GM23338 (cell line): ENCODE results near the gene MBD1. TPM values are rescaled to one million over a fixed set of nuclear protein-coding genes. Genes with fewer than 3 reads are reported as not detected.

ENCODE experiments used
- ATAC-seq: fragments of 200-7000 bp; cut with Tn5 transposase; 3 replicates; pipeline ENCODE4 v1.9.1; 2020
- DNase-seq: peaks from one replicate; pipeline ENCODE4 v3.0.0-alpha.2; 2015; ENCODE audit warnings: low spot score
- H2AFZ ChIP-seq: fragments of 200-600 bp; sonication (generic); 2 replicates; pipeline ENCODE4 v1.8.0; 2016; ENCODE audit warnings: antibody characterized with exemption, mild to moderate bottlenecking, moderate library complexity
- H3F3A ChIP-seq: fragments of 200-600 bp; sonication (generic); replicated peaks from 2 replicates; pipeline ENCODE4 v1.8.0; 2017; ENCODE audit warnings: antibody characterized with exemption, mixed run types, low read depth
- H3K27ac ChIP-seq: fragments of 200-600 bp; sonication (generic); 2 replicates; pipeline ENCODE4 v1.6.1; 2016; ENCODE audit warnings: low read depth
- H3K27me3 ChIP-seq: fragments of 200-600 bp; sonication (generic); 2 replicates; pipeline ENCODE4 v1.8.0; 2016; ENCODE audit warnings: mild to moderate bottlenecking, mixed run types, moderate library complexity; ENCODE audit not compliant: insufficient read depth
- H3K36me3 ChIP-seq: fragments of 200-600 bp; sonication (generic); 2 replicates; pipeline ENCODE4 v1.8.0; 2016; ENCODE audit warnings: mild to moderate bottlenecking; ENCODE audit not compliant: insufficient read depth
- H3K4me1 ChIP-seq: fragments of 200-600 bp; sonication (generic); 2 replicates; pipeline ENCODE4 v1.8.0; 2016; ENCODE audit warnings: mild to moderate bottlenecking, moderate library complexity; ENCODE audit not compliant: insufficient read depth
- H3K4me2 ChIP-seq: fragments of 200-600 bp; sonication (generic); 2 replicates; pipeline ENCODE4 v1.7.1; 2017; ENCODE audit warnings: mixed run types
- H3K4me3 ChIP-seq: fragments of 200-600 bp; sonication (generic); 2 replicates; pipeline ENCODE4 v1.6.1; 2016; ENCODE audit warnings: mixed run types
- H3K79me2 ChIP-seq: fragments of 200-600 bp; sonication (generic); replicated peaks from 2 replicates; pipeline ENCODE4 v1.8.0; 2017; ENCODE audit warnings: mild to moderate bottlenecking; ENCODE audit not compliant: insufficient read depth
- H3K9me2 ChIP-seq: fragments of 200-600 bp; sonication (generic); 2 replicates; pipeline ENCODE4 v1.8.0; 2017; ENCODE audit not compliant: insufficient read depth
- H4K20me1 ChIP-seq: fragments of 200-600 bp; sonication (generic); replicated peaks from 2 replicates; pipeline ENCODE4 v1.8.0; 2017; ENCODE audit warnings: mild to moderate bottlenecking; ENCODE audit not compliant: insufficient read depth
- H3K27ac Mint-ChIP-seq: 2 replicates; pipeline ENCODE4 v1.8.0; 2020; ENCODE audit warnings: inconsistent platforms, mild to moderate bottlenecking, moderate library complexity, mixed read lengths
- H3K27me3 Mint-ChIP-seq: 3 replicates; pipeline ENCODE4 v1.8.0; 2022; ENCODE audit warnings: low read depth, mild to moderate bottlenecking, moderate library complexity, mixed read lengths, inconsistent platforms; ENCODE audit not compliant: insufficient read depth, poor library complexity
- H3K36me3 Mint-ChIP-seq: 3 replicates; pipeline ENCODE4 v1.8.0; 2021; ENCODE audit warnings: low read depth, mild to moderate bottlenecking, inconsistent platforms, moderate library complexity, mixed read lengths
- H3K4me1 Mint-ChIP-seq: 3 replicates; pipeline ENCODE4 v1.8.0; 2020; ENCODE audit warnings: mild to moderate bottlenecking, inconsistent platforms, mixed read lengths
- H3K4me3 Mint-ChIP-seq: 3 replicates; pipeline ENCODE4 v1.8.0; 2021; ENCODE audit warnings: moderate library complexity, mild to moderate bottlenecking, inconsistent platforms, mixed read lengths
- H3K9me3 Mint-ChIP-seq: 3 replicates; pipeline ENCODE4 v1.8.0; 2020; ENCODE audit warnings: moderate library complexity, mild to moderate bottlenecking, inconsistent platforms, mixed read lengths
- CREB1 ChIP-seq: fragments of 250-450 bp; sonication (Bioruptor Pico); IDR thresholded peaks from 2 replicates; pipeline ENCODE4 v1.5.0; 2020; ENCODE audit warnings: low read depth, mild to moderate bottlenecking, moderate library complexity
- EZH2 ChIP-seq: fragments of 200-600 bp; sonication (generic); IDR thresholded peaks from one replicate; pipeline ENCODE4 v1.8.0; 2017; ENCODE audit warnings: antibody characterized with exemption, mild to moderate bottlenecking, low read depth; ENCODE audit not compliant: unreplicated experiment
- EZH2phosphoT487 ChIP-seq: fragments of 200-600 bp; sonication (generic); IDR thresholded peaks from one replicate; pipeline ENCODE4 v1.8.1; 2018; ENCODE audit warnings: antibody characterized with exemption; ENCODE audit not compliant: unreplicated experiment
- JUNB ChIP-seq: IDR thresholded peaks from one replicate; pipeline ENCODE4 v1.6.1; 2016; ENCODE audit warnings: antibody characterized with exemption; ENCODE audit not compliant: unreplicated experiment
- NANOG ChIP-seq: IDR thresholded peaks from 2 replicates; pipeline ENCODE4 v1.6.1; 2016; ENCODE audit warnings: antibody characterized with exemption, borderline replicate concordance
- POLR2AphosphoS5 ChIP-seq: IDR thresholded peaks from 2 replicates; pipeline ENCODE4 v1.6.1; 2016; ENCODE audit warnings: antibody characterized with exemption, low read depth
- STAT1 ChIP-seq: IDR thresholded peaks from one replicate; pipeline ENCODE4 v1.6.1; 2016; ENCODE audit warnings: antibody characterized with exemption; ENCODE audit not compliant: unreplicated experiment
- ZNF114 ChIP-seq: fragments of 250-450 bp; sonication (Bioruptor Pico); IDR thresholded peaks from 2 replicates; pipeline ENCODE4 v1.5.0; 2020; ENCODE audit warnings: mild to moderate bottlenecking, moderate library complexity
- ZNF331 ChIP-seq: fragments of 250-450 bp; sonication (Bioruptor Pico); IDR thresholded peaks from 2 replicates; pipeline ENCODE4 v1.5.0; 2020; ENCODE audit warnings: low read depth, mild to moderate bottlenecking, moderate library complexity
- polyA plus RNA-seq: library from polyadenylated mRNA; unstranded; fragments of >200 nt; fragmentation: Nextera tagmentation; extraction: Ambion mirVana; gene quantifications from 2 replicates; pipeline ENCODE4 v1.2.1, GENCODE V29; 2016
- total RNA-seq: library from RNA; depleted of rRNA; stranded (reverse); fragments of >200 nt; shearing (Covaris generic); gene quantifications from 2 replicates; pipeline ENCODE4 v1.2.3, GENCODE V29; 2014
- TF ChIP-seq, protein P1 (sequence below): fragments of 250-450 bp; sonication (Bioruptor Pico); IDR thresholded peaks from 2 replicates; pipeline ENCODE4 v1.5.0; 2020; ENCODE audit warnings: mild to moderate bottlenecking, moderate library complexity
- TF ChIP-seq, protein P2 (sequence below), 2 experiments: fragments of 200-600 bp in 1 of 2; sonication (generic) in 1 of 2; conservative IDR thresholded peaks; 2 replicates each; pipeline versions ENCODE4 v1.5.1 to v1.6.1; 2016 to 2017; ENCODE audit warnings: antibody characterized with exemption in 2 of 2, low read depth in 2 of 2, mild to moderate bottlenecking in 2 of 2, moderate library complexity in 1 of 2
- TF ChIP-seq, protein P3 (sequence below): IDR thresholded peaks from 2 replicates; pipeline ENCODE4 v1.6.1; 2016; ENCODE audit warnings: antibody characterized with exemption
- TF ChIP-seq, protein P4 (sequence below): IDR thresholded peaks from one replicate; pipeline ENCODE4 v1.6.1; 2018; ENCODE audit warnings: antibody characterized with exemption; ENCODE audit not compliant: unreplicated experiment

MBD1 gene
- total and polyA plus RNA-seq, 2 experiments from 2014 or later, result 17.0 to 43.5 TPM

DNA sequence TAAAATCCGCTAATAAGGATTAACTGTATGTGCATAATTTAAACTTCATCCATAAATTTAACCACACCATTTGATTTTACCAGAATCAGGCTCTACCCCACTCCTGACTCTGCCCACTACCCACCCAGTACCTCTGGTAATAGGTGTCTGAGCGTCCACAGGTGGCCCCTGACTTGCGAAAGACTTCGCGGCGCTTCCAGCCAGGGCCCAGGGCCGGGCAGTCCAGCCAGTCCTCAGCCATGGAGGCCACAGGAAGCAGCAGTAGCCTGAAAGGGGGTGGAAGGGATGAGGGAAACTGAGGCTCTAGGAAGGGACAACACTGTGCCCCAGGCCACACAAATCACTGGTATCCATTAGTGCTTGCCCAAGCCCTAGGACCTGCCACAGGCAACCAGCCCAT, 1.6 kb downstream of the MBD1 start:
- TF ChIP-seq NANOG, result no peak
- TF ChIP-seq, protein P1, sequence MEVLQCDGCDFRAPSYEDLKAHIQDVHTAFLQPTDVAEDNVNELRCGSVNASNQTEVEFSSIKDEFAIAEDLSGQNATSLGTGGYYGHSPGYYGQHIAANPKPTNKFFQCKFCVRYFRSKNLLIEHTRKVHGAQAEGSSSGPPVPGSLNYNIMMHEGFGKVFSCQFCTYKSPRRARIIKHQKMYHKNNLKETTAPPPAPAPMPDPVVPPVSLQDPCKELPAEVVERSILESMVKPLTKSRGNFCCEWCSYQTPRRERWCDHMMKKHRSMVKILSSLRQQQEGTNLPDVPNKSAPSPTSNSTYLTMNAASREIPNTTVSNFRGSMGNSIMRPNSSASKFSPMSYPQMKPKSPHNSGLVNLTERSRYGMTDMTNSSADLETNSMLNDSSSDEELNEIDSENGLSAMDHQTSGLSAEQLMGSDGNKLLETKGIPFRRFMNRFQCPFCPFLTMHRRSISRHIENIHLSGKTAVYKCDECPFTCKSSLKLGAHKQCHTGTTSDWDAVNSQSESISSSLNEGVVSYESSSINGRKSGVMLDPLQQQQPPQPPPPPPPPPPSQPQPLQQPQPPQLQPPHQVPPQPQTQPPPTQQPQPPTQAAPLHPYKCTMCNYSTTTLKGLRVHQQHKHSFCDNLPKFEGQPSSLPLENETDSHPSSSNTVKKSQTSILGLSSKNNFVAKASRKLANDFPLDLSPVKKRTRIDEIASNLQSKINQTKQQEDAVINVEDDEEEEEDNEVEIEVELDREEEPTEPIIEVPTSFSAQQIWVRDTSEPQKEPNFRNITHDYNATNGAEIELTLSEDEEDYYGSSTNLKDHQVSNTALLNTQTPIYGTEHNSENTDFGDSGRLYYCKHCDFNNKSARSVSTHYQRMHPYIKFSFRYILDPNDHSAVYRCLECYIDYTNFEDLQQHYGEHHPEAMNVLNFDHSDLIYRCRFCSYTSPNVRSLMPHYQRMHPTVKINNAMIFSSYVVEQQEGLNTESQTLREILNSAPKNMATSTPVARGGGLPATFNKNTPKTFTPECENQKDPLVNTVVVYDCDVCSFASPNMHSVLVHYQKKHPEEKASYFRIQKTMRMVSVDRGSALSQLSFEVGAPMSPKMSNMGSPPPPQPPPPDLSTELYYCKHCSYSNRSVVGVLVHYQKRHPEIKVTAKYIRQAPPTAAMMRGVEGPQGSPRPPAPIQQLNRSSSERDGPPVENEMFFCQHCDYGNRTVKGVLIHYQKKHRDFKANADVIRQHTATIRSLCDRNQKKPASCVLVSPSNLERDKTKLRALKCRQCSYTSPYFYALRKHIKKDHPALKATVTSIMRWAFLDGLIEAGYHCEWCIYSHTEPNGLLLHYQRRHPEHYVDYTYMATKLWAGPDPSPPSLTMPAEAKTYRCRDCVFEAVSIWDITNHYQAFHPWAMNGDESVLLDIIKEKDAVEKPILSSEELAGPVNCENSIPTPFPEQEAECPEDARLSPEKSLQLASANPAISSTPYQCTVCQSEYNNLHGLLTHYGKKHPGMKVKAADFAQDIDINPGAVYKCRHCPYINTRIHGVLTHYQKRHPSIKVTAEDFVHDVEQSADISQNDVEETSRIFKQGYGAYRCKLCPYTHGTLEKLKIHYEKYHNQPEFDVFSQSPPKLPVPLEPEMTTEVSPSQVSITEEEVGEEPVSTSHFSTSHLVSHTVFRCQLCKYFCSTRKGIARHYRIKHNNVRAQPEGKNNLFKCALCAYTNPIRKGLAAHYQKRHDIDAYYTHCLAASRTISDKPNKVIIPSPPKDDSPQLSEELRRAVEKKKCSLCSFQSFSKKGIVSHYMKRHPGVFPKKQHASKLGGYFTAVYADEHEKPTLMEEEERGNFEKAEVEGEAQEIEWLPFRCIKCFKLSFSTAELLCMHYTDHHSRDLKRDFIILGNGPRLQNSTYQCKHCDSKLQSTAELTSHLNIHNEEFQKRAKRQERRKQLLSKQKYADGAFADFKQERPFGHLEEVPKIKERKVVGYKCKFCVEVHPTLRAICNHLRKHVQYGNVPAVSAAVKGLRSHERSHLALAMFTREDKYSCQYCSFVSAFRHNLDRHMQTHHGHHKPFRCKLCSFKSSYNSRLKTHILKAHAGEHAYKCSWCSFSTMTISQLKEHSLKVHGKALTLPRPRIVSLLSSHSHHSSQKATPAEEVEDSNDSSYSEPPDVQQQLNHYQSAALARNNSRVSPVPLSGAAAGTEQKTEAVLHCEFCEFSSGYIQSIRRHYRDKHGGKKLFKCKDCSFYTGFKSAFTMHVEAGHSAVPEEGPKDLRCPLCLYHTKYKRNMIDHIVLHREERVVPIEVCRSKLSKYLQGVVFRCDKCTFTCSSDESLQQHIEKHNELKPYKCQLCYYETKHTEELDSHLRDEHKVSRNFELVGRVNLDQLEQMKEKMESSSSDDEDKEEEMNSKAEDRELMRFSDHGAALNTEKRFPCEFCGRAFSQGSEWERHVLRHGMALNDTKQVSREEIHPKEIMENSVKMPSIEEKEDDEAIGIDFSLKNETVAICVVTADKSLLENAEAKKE (CRISPR knock-in tag), result no peak
- TF ChIP-seq, protein P2, sequence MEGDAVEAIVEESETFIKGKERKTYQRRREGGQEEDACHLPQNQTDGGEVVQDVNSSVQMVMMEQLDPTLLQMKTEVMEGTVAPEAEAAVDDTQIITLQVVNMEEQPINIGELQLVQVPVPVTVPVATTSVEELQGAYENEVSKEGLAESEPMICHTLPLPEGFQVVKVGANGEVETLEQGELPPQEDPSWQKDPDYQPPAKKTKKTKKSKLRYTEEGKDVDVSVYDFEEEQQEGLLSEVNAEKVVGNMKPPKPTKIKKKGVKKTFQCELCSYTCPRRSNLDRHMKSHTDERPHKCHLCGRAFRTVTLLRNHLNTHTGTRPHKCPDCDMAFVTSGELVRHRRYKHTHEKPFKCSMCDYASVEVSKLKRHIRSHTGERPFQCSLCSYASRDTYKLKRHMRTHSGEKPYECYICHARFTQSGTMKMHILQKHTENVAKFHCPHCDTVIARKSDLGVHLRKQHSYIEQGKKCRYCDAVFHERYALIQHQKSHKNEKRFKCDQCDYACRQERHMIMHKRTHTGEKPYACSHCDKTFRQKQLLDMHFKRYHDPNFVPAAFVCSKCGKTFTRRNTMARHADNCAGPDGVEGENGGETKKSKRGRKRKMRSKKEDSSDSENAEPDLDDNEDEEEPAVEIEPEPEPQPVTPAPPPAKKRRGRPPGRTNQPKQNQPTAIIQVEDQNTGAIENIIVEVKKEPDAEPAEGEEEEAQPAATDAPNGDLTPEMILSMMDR (conservative IDR thresholded peaks at IDR 0.05; ENCODE audit: low read depth in 2 of 2), result no peak
- no peak for TF ChIP-seq CREB1 (CRISPR knock-in tag)
- no peak for TF ChIP-seq STAT1
- TF ChIP-seq, protein P3, sequence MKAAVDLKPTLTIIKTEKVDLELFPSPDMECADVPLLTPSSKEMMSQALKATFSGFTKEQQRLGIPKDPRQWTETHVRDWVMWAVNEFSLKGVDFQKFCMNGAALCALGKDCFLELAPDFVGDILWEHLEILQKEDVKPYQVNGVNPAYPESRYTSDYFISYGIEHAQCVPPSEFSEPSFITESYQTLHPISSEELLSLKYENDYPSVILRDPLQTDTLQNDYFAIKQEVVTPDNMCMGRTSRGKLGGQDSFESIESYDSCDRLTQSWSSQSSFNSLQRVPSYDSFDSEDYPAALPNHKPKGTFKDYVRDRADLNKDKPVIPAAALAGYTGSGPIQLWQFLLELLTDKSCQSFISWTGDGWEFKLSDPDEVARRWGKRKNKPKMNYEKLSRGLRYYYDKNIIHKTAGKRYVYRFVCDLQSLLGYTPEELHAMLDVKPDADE, result no peak
- TF ChIP-seq, protein P4, sequence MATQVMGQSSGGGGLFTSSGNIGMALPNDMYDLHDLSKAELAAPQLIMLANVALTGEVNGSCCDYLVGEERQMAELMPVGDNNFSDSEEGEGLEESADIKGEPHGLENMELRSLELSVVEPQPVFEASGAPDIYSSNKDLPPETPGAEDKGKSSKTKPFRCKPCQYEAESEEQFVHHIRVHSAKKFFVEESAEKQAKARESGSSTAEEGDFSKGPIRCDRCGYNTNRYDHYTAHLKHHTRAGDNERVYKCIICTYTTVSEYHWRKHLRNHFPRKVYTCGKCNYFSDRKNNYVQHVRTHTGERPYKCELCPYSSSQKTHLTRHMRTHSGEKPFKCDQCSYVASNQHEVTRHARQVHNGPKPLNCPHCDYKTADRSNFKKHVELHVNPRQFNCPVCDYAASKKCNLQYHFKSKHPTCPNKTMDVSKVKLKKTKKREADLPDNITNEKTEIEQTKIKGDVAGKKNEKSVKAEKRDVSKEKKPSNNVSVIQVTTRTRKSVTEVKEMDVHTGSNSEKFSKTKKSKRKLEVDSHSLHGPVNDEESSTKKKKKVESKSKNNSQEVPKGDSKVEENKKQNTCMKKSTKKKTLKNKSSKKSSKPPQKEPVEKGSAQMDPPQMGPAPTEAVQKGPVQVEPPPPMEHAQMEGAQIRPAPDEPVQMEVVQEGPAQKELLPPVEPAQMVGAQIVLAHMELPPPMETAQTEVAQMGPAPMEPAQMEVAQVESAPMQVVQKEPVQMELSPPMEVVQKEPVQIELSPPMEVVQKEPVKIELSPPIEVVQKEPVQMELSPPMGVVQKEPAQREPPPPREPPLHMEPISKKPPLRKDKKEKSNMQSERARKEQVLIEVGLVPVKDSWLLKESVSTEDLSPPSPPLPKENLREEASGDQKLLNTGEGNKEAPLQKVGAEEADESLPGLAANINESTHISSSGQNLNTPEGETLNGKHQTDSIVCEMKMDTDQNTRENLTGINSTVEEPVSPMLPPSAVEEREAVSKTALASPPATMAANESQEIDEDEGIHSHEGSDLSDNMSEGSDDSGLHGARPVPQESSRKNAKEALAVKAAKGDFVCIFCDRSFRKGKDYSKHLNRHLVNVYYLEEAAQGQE, result no peak
- no peak for TF ChIP-seq EZH2phosphoT487
- no peak for TF ChIP-seq POLR2AphosphoS5
- TF ChIP-seq EZH2, result no peak
- TF ChIP-seq JUNB, result no peak
- TF ChIP-seq ZNF114 (CRISPR knock-in tag), result no peak
- TF ChIP-seq ZNF331, result no peak
- peaks cover 8% of the 10 kb centered on the region for H3K27me3 Mint-ChIP-seq
- DNase-seq, result no peak
- ATAC-seq, result no peak
- Histone ChIP-seq H3K4me3 (no peak overlapping the region), H3K27me3 (no peaks in the 10 kb centered on the region), H3K79me2 (peaks cover 25% of the 10 kb centered on the region), H3K9me2 (no peaks in the 10 kb centered on the region), H4K20me1 (no peaks in the 10 kb centered on the region; the same call in 1 of the 2 replicates), H3K36me3 (peaks cover 8% of the 10 kb centered on the region; the same call in 1 of the 2 replicates), H3K27ac (no peak overlapping the region), H2AFZ (no peak overlapping the region), H3K4me1 (peaks cover 6% of the 10 kb centered on the region; the same call in 1 of the 2 replicates), H3F3A (no peaks in the 10 kb centered on the region; the same call in 1 of the 2 replicates), H3K4me2 (no peak overlapping the region)
- no peaks in the 10 kb centered on the region; the same call in 2 of the 3 replicates for H3K9me3 Mint-ChIP-seq
- peaks cover 57% of the 10 kb centered on the region for H3K36me3 Mint-ChIP-seq
- peak overlapping the region; percentile 91; the same call in 2 of the 3 replicates for H3K4me3 Mint-ChIP-seq
- no peak overlapping the region for H3K27ac Mint-ChIP-seq
- H3K4me1 Mint-ChIP-seq, result peaks cover 10% of the 10 kb centered on the region
